Hematopoietic multipotent progenitor cell treated with erythropoietin and hydrocortisone succinate and interleukin-3 and kit ligand, for 15 days (in vitro differentiated cells): ENCODE measurements around the gene GAB2.

ENCODE experiments used
- DNase-seq: peaks from one replicate; pipeline ENCODE4 v3.0.0-alpha.2; 2015; ENCODE audit warnings: low spot score

The GAB2 gene

GRCh38 chr11:78427615-78428265 is 10.1 kb upstream of the GAB2 start:
- DNase-seq = no peak

GRCh38 chr11:78426845-78427244 is 9.2 kb upstream of the GAB2 start:
- DNase-seq = no peak

GRCh38 chr11:78425399-78426070 is 7.9 kb upstream of the GAB2 start:
- no peak for DNase-seq

DNA sequence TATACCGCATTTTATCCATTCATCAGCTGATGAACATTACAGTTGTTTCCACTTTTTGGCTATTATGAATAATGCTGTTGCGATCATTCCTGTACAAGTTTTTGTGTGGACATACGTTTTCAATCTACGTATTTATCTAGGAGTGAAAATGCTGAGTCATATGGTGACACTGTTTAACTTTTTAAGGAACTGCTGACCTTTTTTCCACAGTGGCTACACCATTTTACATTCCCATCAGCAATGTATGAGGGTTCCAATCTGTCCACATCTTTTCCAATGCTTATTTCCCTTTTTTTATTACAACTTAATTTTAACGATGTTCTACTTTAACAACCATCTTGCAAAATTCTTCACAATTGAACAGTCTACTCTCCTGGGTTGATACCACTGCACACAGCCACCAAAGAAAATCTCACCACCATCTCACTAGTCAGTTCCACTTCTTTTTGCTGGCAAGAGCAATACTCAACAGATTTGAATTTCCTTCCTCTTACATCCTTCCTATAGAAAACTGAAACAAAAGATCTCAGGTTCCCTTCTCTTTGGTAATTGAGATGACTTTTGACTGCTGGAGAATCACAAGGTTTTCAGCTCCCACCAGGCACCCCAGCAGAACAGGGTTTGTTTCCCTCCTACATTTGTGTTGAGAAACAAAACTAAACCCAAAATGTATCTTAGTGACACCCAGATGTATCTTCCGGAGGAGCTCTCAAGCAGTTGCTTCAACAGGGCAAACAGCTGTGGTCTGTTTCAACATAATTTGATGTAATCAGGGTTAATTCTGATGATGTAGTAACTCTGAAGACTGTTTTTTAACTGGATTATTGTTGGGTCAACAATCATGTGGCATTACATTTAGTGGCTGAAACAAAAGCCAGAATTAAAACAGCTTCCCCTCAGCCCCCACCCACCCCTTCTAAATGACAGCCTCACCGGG is 7.0 kb upstream of the GAB2 start:
- DNase-seq = no peak

GRCh38 chr11:78423241-78423640 is 5.6 kb upstream of the GAB2 start:
- DNase-seq = no peak

DNA sequence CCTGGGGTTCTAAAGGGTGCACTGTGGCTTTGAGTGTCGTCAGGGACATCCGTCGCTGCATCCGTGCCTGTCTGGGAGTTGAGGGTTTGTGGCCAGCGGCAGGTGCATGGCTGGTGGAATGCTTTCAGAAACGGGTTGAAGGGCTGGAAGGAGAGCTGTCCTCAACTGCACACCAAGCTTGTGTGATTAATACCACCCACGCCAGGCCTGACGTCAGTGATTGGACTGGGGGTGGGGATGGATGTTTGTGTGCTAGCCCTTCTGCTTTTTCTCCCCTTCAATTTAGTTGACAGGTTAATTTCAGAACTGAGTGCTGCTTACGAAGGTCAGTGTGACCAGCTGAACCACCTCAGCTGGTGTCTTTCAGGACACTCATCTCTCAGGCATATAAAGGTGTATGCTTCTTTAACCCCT is 3.2 kb upstream of the GAB2 start:
- no peak for DNase-seq

GRCh38 chr11:78420255-78420764 is 2.7 kb upstream of the GAB2 start:
- peak; percentile 10 for DNase-seq

DNA sequence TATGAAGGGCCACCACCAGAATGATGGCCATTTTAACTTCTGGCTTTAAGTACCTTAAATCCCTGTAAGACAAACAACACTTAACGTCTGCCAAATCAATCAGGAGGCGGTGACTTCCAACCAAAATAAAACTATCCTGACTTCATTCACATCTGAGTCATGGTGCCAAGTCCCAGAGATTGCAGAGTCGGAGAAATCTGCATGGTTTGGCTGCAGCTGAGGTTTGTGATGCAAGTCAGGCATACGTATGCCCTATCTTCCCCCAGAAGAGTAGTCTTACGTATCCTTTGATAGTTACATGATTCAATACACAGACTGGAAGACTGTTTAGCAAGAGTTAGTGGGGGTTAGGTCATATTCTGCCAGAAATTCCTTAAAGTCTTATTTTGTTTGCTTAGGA is 1.7 kb upstream of the GAB2 start:
- no peak for DNase-seq

GRCh38 chr11:78418584-78419211 is 1.1 kb upstream of the GAB2 start:
- DNase-seq = no peak

DNA sequence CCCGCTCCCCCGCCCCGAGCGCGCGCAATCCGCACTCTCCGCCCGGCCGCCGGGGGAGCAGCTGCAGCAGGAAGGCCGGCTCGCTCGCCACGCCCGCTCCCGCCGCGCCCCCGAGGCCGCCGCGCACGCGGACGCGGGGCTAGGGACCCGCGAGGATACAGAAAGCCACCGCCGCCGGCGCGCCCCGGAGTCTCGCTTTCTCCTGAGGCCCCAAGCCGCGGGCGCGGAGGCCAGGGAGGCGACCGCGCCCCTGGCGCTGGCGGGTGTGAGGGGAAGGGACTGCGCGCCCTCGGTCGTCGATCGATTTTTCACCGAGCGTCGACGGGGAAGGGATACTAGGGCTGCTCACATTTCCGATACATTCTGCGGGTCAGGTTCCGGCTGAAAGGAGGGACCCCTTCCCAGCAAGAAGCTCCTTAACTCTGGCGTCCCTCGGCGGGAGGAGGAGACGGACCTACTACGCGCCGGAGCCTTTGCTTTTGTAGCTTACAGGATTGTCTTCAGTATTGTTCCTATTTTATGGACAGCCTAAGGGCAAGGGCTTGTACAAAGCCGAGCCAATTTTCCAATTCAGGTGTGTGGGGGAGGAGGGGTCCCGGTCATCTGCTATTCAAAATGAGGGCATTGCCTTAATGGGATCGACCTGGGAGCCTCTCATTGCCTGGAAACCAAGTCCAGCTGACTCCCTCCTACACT is 416 bp upstream of the GAB2 start:
- peak; percentile 39 for DNase-seq

DNA sequence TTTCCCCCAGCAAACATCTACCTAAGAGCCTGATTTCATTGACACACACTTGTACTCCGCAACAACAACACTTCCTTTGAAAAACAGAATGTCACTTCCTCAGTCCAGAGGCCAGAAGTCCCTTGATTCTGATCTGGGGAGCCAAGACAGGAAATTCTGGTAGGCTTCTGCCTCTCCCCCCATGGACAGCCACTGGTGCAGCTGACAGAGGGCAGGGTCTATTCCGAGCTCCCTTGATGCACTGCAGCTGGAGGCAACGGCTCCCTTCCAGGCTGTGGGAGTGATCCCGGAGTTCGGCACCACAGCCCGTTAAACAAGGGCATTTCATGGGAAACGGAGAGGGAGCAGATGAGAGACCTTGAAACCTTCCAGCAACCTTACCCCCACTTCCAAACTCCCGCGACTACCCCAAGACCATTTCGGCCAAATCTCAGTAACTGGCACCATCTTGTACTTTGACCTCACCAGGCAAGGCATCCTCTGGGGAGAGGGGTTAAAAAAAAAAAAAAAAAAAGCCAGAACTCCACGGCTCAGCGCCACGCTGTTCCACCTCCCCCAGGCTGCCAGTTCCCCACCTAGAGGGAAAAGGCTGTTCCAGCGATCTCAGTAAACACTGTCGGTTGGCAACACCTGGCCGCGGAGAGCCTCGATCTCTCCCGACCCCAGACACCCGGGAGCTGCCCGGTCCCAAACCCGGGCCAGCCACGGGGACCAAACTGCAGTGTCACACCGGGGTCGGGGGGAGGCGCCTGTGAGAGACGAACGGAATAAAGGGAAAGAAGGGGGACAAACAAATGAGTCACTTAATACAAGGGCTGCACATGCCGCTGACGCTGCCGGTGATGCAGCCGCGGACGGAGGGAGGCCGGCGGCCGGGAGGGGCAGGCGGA is 1.1 kb downstream of the GAB2 start:
- DNase-seq = peak; percentile 29

GRCh38 chr11:78415338-78415737 is 2.3 kb downstream of the GAB2 start:
- no peak for DNase-seq

- peak; percentile 12 for DNase-seq
Observed at GRCh38 chr11:78414321-78415051, 3.1 kb downstream of the GAB2 start.

- DNase-seq = no peak
Observed at GRCh38 chr11:78408619-78409018, 9.0 kb downstream of the GAB2 start.

GRCh38 chr11:78406568-78407196 is 10.9 kb downstream of the GAB2 start:
- no peak for DNase-seq

GRCh38 chr11:78405805-78406204 is 11.8 kb downstream of the GAB2 start:
- DNase-seq = no peak

DNA sequence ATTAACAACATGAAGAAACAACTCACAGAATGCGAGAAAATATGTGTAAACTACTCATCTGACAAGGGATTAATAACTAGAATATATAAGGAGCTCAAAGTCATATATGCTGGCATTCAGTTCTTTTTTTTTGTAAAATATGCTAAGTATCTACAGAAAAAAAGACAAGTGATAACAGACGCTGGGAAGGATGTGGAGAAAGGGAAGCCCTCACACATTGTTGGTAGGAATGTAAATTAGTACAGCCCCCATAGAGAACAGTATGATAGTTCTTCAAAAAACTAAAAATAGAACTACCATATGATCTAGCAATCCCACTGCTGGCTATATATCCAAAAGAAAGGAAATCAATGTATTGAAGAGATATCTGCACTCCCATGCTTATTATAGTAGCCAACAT is 13.8 kb downstream of the GAB2 start:
- DNase-seq = no peak

DNA sequence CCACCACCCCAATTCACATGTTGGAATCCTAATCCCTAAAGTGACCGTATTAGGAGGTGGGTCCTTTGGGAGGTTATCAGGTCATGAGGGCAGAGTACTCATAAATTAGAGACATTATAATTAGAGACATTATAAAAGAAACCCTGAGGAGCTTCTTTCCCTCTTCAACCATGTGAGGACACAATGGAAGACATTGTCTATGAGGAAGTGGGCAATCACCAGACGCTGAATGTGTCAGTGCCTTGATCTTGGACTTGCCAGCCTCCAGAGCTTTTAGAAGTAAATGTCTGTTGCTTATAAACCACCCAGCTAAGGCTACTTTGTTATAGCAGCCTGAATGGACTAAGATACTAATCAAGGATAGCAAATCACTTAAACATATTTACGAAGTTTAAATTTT is 14.8 kb downstream of the GAB2 start:
- DNase-seq = no peak

DNA sequence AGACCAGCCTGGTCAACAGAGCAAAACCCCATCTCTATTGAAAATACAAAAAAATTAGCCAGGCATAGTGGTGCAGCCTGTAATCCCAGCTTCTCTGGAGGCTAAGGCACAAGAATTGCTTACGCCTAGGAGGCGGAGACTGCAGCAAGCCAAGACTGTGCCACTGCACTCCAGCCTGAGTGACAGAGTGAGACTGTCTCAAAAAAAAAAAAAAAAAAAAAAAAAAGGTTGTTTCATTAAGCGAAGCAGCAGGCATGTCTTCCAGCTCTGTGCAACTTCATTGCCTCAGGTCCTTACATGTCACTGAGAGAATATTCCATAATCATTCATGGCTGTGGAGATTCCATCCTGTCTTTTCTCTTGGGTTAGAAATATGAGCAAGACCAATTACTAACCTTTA is 16.9 kb downstream of the GAB2 start:
- no peak for DNase-seq
